Karpas-422 (cell line): Measurements from ENCODE around the gene NFE2L2. TPM values are rescaled to one million over a fixed set of nuclear protein-coding genes. Genes with fewer than 3 reads are reported as not detected.
A peak's percentile ranks its signal among the peaks of the same experiment; 100 is the strongest.
"Not testable (repeated sequence)": the region's sequence is repeated elsewhere in the genome, so short reads cannot be mapped to it uniquely, and the experiment has no call there.

Source experiments
- DNase-seq: peaks from one replicate; pipeline ENCODE4 v3.0.0-alpha.2; 2015
- H2AFZ ChIP-seq: fragments of 200-600 bp; sonication (generic); 2 replicates; pipeline ENCODE4 v1.6.1; 2014; ENCODE audit warnings: antibody characterized with exemption, low read length, mixed read lengths
- H3K27ac ChIP-seq: fragments of 200-600 bp; sonication (generic); 2 replicates; pipeline ENCODE4 v1.5.1; 2014; ENCODE audit warnings: mild to moderate bottlenecking, low read length, moderate library complexity
- H3K27me3 ChIP-seq: fragments of 200-600 bp; sonication (generic); 2 replicates; pipeline ENCODE4 v1.6.1; 2014; ENCODE audit warnings: low read length, mixed read lengths
- H3K36me3 ChIP-seq: fragments of 200-600 bp; sonication (generic); 2 replicates; pipeline ENCODE4 v1.6.1; 2014; ENCODE audit warnings: low read length, mixed read lengths; ENCODE audit not compliant: insufficient read depth
- H3K4me1 ChIP-seq: fragments of 200-600 bp; sonication (generic); 2 replicates; pipeline ENCODE4 v1.6.1; 2014; ENCODE audit warnings: mild to moderate bottlenecking, low read length, mixed read lengths
- H3K4me2 ChIP-seq: fragments of 200-600 bp; sonication (generic); 2 replicates; pipeline ENCODE4 v1.6.1; 2014; ENCODE audit warnings: low read length, low read depth, mild to moderate bottlenecking; ENCODE audit not compliant: poor library complexity, severe bottlenecking
- H3K4me3 ChIP-seq: fragments of 200-600 bp; sonication (generic); 2 replicates; pipeline ENCODE4 v1.5.1; 2014; ENCODE audit warnings: mild to moderate bottlenecking, antibody characterized with exemption, low read length, mixed read lengths
- H3K79me2 ChIP-seq: fragments of 200-600 bp; sonication (generic); 2 replicates; pipeline ENCODE4 v1.6.1; 2014; ENCODE audit warnings: mild to moderate bottlenecking, low read length, mixed read lengths
- H3K9ac ChIP-seq: fragments of 200-600 bp; sonication (generic); 2 replicates; pipeline ENCODE4 v1.6.0; 2014; ENCODE audit warnings: low read length
- H3K9me2 ChIP-seq: fragments of 200-600 bp; sonication (generic), shearing (Covaris generic); replicated peaks from 2 replicates; pipeline ENCODE4 v1.6.0; 2014; ENCODE audit warnings: mild to moderate bottlenecking, low read length, moderate library complexity; ENCODE audit not compliant: insufficient read depth
- H3K9me3 ChIP-seq: fragments of 300-700, 200-600 bp; sonication (generic); 2 replicates; pipeline ENCODE4 v1.6.1; 2014; ENCODE audit warnings: low read length, mixed read lengths
- H4K20me1 ChIP-seq: fragments of 200-600 bp; sonication (generic); 2 replicates; pipeline ENCODE4 v1.6.1; 2014; ENCODE audit warnings: mild to moderate bottlenecking, antibody characterized with exemption, low read length, low read depth; ENCODE audit not compliant: insufficient read depth
- total RNA-seq: library from RNA; depleted of rRNA; stranded (reverse); fragments of >200 nt; shearing (Covaris generic); gene quantifications from 2 replicates; pipeline ENCODE4 v1.2.3, GENCODE V29; 2014; ENCODE audit warnings: low replicate concordance

NFE2L2 gene
- total RNA-seq, 1 experiment from 2014 or later: 66.7 TPM

DNA sequence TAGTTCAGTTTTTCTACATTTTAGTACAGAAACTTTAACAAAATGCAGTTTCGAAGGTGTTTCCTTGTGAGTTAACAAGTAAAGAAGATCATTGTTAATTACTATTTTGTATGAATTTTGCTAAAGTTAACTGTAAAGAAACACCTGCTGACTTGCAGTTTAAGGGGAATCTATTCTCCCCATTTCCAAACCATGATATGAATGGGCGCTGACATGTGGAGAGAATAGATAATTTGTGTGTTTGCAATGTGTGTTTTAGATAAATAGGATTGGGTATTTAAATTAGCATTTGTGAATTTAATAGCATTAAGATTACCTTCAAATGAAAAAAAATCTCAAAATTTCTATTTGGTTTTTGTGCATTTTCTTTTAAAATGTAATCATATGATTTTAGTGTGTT lies 44.7 kb downstream of the NFE2L2 start:
- not testable (repeated sequence) for H3K9me3 ChIP-seq, H3K9me2 ChIP-seq, H3K27me3 ChIP-seq, H3K4me3 ChIP-seq, H3K4me2 ChIP-seq, H3K4me1 ChIP-seq, DNase-seq, H2AFZ ChIP-seq, H3K9ac ChIP-seq, H3K27ac ChIP-seq
- H4K20me1 ChIP-seq: peaks cover 11% of the 10 kb centered on the region
- H3K79me2 ChIP-seq: peaks cover 27% of the 10 kb centered on the region
- peaks cover 71% of the 10 kb centered on the region for H3K36me3 ChIP-seq

- H3K4me1 ChIP-seq: peaks cover 17% of the 10 kb centered on the region
- H3K9ac ChIP-seq: no peak overlapping the region
- peaks cover 77% of the 10 kb centered on the region for H3K36me3 ChIP-seq
- DNase-seq: no peak
- H3K9me3 ChIP-seq: no peaks in the 10 kb centered on the region
- no peak overlapping the region for H3K4me2 ChIP-seq
- H2AFZ ChIP-seq: no peak overlapping the region
- no peak overlapping the region for H3K4me3 ChIP-seq
- H3K79me2 ChIP-seq: peaks cover 49% of the 10 kb centered on the region
- H3K9me2 ChIP-seq: no peaks in the 10 kb centered on the region
- peaks cover 27% of the 10 kb centered on the region for H4K20me1 ChIP-seq
- H3K27ac ChIP-seq: no peak overlapping the region; the same call in 1 of the 2 replicates
- H3K27me3 ChIP-seq: no peaks in the 10 kb centered on the region
These were observed 47.2 kb downstream of the NFE2L2 start for GRCh38 chr2:177217247-177217843.

DNA sequence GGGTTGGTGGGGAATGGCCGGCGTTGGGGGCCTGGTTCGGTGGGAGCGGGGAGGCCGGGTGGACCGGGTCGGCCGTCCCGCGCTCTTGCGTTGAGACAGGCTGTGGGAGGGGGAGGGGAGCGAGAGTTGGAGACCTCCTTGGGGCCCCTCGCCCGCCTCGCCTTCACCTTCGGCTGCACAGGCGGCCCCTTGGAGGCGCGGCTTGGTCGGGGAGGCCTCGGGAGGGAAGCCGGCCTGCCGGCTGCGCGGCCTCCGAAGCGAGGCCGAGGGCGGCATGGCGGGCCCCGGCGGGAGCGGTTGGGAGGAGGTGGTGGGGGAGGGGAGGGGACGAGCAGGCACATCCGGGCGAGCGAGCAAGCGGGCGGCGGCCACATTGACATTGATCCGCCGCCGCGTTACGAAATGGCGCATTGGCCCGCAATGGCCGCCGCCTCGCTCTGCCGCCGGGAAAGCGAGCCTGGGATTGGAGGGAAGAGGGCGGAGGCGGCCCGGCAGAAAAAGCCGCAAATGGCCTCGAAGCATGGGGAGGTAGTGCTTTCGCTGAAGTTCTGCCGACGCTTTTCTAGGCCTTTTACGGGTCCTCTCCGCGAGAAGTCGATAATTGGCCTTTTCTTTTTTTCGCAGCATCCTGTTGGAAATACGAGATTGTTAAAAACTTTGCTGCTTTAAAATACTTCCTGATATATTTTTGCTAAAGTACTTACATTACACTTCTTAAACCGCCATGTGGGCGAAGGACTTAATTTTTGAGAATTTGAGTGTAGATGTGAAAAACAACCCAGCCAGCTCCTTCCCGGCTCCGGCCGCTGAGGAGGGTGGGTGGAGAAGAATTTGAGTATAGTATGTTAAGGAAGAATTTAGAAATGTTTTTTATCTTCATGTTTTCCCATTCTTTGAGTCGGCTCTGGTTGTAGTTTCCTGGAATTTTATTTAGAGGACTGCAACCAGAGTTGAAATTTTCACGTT lies 51.4 kb downstream of the NFE2L2 start:
- peaks cover 32% of the 10 kb centered on the region for H3K4me1 ChIP-seq
- H3K36me3 ChIP-seq: peaks cover 45% of the 10 kb centered on the region
- no peaks in the 10 kb centered on the region for H3K9me2 ChIP-seq

GRCh38 chr2:177212106-177212890 lies 52.2 kb downstream of the NFE2L2 start, which contains the start of gene HNRNPA3:
Gene HNRNPA3 (plus strand): TSS chr2:177212794. CDS start chr2:177212800, 6 bp downstream.
- Histone ChIP-seq H3K9me2 (no peaks in the 10 kb centered on the region), H3K27ac (peak within 1 kb of the TSS; percentile 88), H3K27me3 (no peaks in the 10 kb centered on the region), H3K9ac (peak within 1 kb of the TSS; percentile 98), H3K4me3 (peak within 1 kb of the TSS; percentile 100), H4K20me1 (peaks cover 23% of the 10 kb centered on the region), H3K36me3 (peaks cover 36% of the 10 kb centered on the region), H3K9me3 (no peaks in the 10 kb centered on the region), H3K4me2 (peak within 1 kb of the TSS; percentile 99), H3K4me1 (peaks cover 32% of the 10 kb centered on the region), H3K79me2 (peaks cover 58% of the 10 kb centered on the region), H2AFZ (no peak within 1 kb of the TSS; the same call in 1 of the 2 replicates)
- peak; percentile 99 for DNase-seq

More for the DNA sequence above, 51.4 kb downstream of the NFE2L2 start:
- Histone ChIP-seq H2AFZ (no peak overlapping the region), H3K4me3 (peak overlapping the region; percentile 91), H3K9me3 (no peaks in the 10 kb centered on the region), H3K27me3 (no peaks in the 10 kb centered on the region), H3K27ac (peak overlapping the region; percentile 88), H3K4me2 (peak overlapping the region; percentile 74), H3K79me2 (peaks cover 60% of the 10 kb centered on the region), H4K20me1 (peaks cover 27% of the 10 kb centered on the region), H3K9ac (peak overlapping the region; percentile 98)
- peak; percentile 93 for DNase-seq

- Histone ChIP-seq H3K4me1 (peaks cover 32% of the 10 kb centered on the region), H3K9me3 (no peaks in the 10 kb centered on the region), H3K9me2 (no peaks in the 10 kb centered on the region), H3K36me3 (peaks cover 30% of the 10 kb centered on the region), H2AFZ (no peak overlapping the region), H3K27me3 (no peaks in the 10 kb centered on the region), H3K27ac (peak overlapping the region; percentile 86), H3K79me2 (peaks cover 57% of the 10 kb centered on the region), H3K4me3 (peak overlapping the region; percentile 100), H3K9ac (peak overlapping the region; percentile 96), H4K20me1 (peaks cover 23% of the 10 kb centered on the region), H3K4me2 (peak overlapping the region; percentile 99)
- DNase-seq: no peak
These were observed 52.9 kb downstream of the NFE2L2 start for GRCh38 chr2:177211576-177212105.

DNA sequence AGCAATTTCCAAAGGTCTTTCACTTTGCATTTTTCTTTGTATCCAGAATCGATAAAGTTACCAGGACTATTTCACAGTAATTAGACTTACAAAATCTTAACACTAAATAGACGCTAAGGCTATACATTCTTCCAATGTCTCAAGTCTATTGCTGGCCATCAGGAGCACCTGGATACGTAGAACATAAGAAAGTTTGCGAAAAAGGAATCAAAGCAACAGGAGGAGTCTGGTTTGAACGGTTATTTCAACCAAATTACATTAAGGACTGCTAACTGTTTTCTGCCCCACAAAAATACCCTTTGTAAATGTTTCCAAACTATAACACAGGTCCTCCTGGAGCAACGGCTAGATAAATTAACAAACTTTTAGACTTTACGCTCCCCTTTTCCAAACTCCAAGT lies 53.4 kb downstream of the NFE2L2 start:
- Histone ChIP-seq H3K9ac (peak overlapping the region; percentile 96), H3K4me2 (peak overlapping the region; percentile 99), H3K9me3 (no peaks in the 10 kb centered on the region), H2AFZ (no peak overlapping the region), H3K9me2 (no peaks in the 10 kb centered on the region), H3K79me2 (peaks cover 52% of the 10 kb centered on the region), H3K36me3 (peaks cover 25% of the 10 kb centered on the region), H4K20me1 (peaks cover 23% of the 10 kb centered on the region), H3K27ac (peak overlapping the region; percentile 86), H3K4me1 (peaks cover 34% of the 10 kb centered on the region), H3K27me3 (no peaks in the 10 kb centered on the region), H3K4me3 (peak overlapping the region; percentile 100)
- DNase-seq: no peak

GRCh38 chr2:177207101-177207500 lies 57.4 kb downstream of the NFE2L2 start:
- DNase-seq: no peak
- Histone ChIP-seq H2AFZ (no peak overlapping the region), H3K79me2 (peaks cover 16% of the 10 kb centered on the region), H4K20me1 (no peaks in the 10 kb centered on the region), H3K4me3 (no peak overlapping the region), H3K4me2 (no peak overlapping the region), H3K9ac (no peak overlapping the region), H3K27me3 (no peaks in the 10 kb centered on the region), H3K9me3 (no peaks in the 10 kb centered on the region), H3K36me3 (no peaks in the 10 kb centered on the region), H3K27ac (no peak overlapping the region), H3K4me1 (peaks cover 18% of the 10 kb centered on the region), H3K9me2 (no peaks in the 10 kb centered on the region)
